MG63 (cell line): ENCODE results near the gene AKR1C3. TPM values are rescaled to one million over a fixed set of nuclear protein-coding genes. Genes with fewer than 3 reads are reported as not detected.
"Not testable (repeated sequence)": the region's sequence is repeated elsewhere in the genome, so short reads cannot be mapped to it uniquely, and the experiment has no call there.

ENCODE experiments used
- DNase-seq: peaks from one replicate; pipeline ENCODE4 v3.0.0-alpha.2; 2020
- H3K27me3 ChIP-seq: fragments of 250-450 bp; sonication (Bioruptor Pico); 2 replicates; pipeline ENCODE4 v1.5.1; 2020; ENCODE audit warnings: mild to moderate bottlenecking, moderate library complexity
- H3K36me3 ChIP-seq: fragments of 250-450 bp; sonication (Bioruptor Pico); 2 replicates; pipeline ENCODE4 v1.5.1; 2020; ENCODE audit warnings: mild to moderate bottlenecking, moderate library complexity
- H3K4me3 ChIP-seq: fragments of 250-450 bp; sonication (Bioruptor Pico); 2 replicates; pipeline ENCODE4 v1.5.1; 2020; ENCODE audit warnings: mild to moderate bottlenecking, moderate library complexity
- H3K9me3 ChIP-seq: fragments of 250-450 bp; sonication (Bioruptor Pico); 2 replicates; pipeline ENCODE4 v1.5.1; 2020; ENCODE audit warnings: mild to moderate bottlenecking, moderate library complexity
- total RNA-seq: library from RNA; depleted of rRNA; stranded (reverse); fragments of >200 nt; shearing (Covaris generic); gene quantifications from 2 replicates; pipeline ENCODE4 v1.2.3, GENCODE V29; 2014; ENCODE audit warnings: low replicate concordance

The AKR1C3 gene
- total RNA-seq, 1 experiment from 2014 or later, result 11.3 TPM

- H3K4me3 ChIP-seq, result no peak overlapping the region
- H3K9me3 ChIP-seq, result no peaks in the 10 kb centered on the region
- no peaks in the 10 kb centered on the region for H3K36me3 ChIP-seq
- H3K27me3 ChIP-seq, result no peaks in the 10 kb centered on the region
- DNase-seq, result no peak
Measured at GRCh38 chr10:5078547-5079180, 15.6 kb upstream of the AKR1C3 start.

- no peaks in the 10 kb centered on the region for H3K9me3 ChIP-seq
- DNase-seq, result no peak
- no peak overlapping the region for H3K4me3 ChIP-seq
- H3K27me3 ChIP-seq, result no peaks in the 10 kb centered on the region
- no peaks in the 10 kb centered on the region for H3K36me3 ChIP-seq
Measured at GRCh38 chr10:5079306-5079830, 14.8 kb upstream of the AKR1C3 start.

- H3K36me3 ChIP-seq, result no peaks in the 10 kb centered on the region
- H3K9me3 ChIP-seq, result no peaks in the 10 kb centered on the region
- H3K4me3 ChIP-seq, result no peak overlapping the region
- no peaks in the 10 kb centered on the region for H3K27me3 ChIP-seq
- DNase-seq, result no peak
Measured at GRCh38 chr10:5079836-5080235, 14.4 kb upstream of the AKR1C3 start.

- no peaks in the 10 kb centered on the region for H3K36me3 ChIP-seq
- DNase-seq, result no peak
- H3K27me3 ChIP-seq, result no peaks in the 10 kb centered on the region
- no peaks in the 10 kb centered on the region for H3K9me3 ChIP-seq
- no peak overlapping the region for H3K4me3 ChIP-seq
Measured at GRCh38 chr10:5081091-5081490, 13.1 kb upstream of the AKR1C3 start.

GRCh38 chr10:5088703-5089261 is 5.4 kb upstream of the AKR1C3 start:
- Histone ChIP-seq H3K4me3 (no peak overlapping the region), H3K9me3 (no peaks in the 10 kb centered on the region), H3K36me3 (no peaks in the 10 kb centered on the region), H3K27me3 (no peaks in the 10 kb centered on the region)
- DNase-seq, result no peak

GRCh38 chr10:5089865-5090264 is 4.3 kb upstream of the AKR1C3 start:
- DNase-seq, result no peak
- no peaks in the 10 kb centered on the region for H3K36me3 ChIP-seq
- no peaks in the 10 kb centered on the region for H3K9me3 ChIP-seq
- no peak overlapping the region for H3K4me3 ChIP-seq
- no peaks in the 10 kb centered on the region for H3K27me3 ChIP-seq

- H3K36me3 ChIP-seq, result no peaks in the 10 kb centered on the region
- H3K27me3 ChIP-seq, result no peaks in the 10 kb centered on the region
- no peaks in the 10 kb centered on the region for H3K9me3 ChIP-seq
- H3K4me3 ChIP-seq, result no peak overlapping the region
- no peak for DNase-seq
Measured at GRCh38 chr10:5090551-5090950, 3.7 kb upstream of the AKR1C3 start.

GRCh38 chr10:5091196-5091595 is 3.0 kb upstream of the AKR1C3 start:
- Histone ChIP-seq H3K27me3 (no peaks in the 10 kb centered on the region), H3K4me3 (no peak overlapping the region), H3K36me3 (no peaks in the 10 kb centered on the region), H3K9me3 (no peaks in the 10 kb centered on the region)
- DNase-seq, result no peak

- Histone ChIP-seq H3K36me3 (no peaks in the 10 kb centered on the region), H3K4me3 (no peak overlapping the region), H3K9me3 (no peaks in the 10 kb centered on the region), H3K27me3 (no peaks in the 10 kb centered on the region)
- DNase-seq, result no peak
Measured at GRCh38 chr10:5092375-5092774, 1.8 kb upstream of the AKR1C3 start.

GRCh38 chr10:5092848-5093790 is 1.1 kb upstream of the AKR1C3 start:
- Histone ChIP-seq H3K36me3 (no peaks in the 10 kb centered on the region), H3K9me3 (no peaks in the 10 kb centered on the region), H3K4me3 (no peak overlapping the region), H3K27me3 (no peaks in the 10 kb centered on the region)
- no peak for DNase-seq

GRCh38 chr10:5095687-5096086 is 1.5 kb downstream of the AKR1C3 start:
- H3K4me3 ChIP-seq, result no peak overlapping the region
- DNase-seq, result no peak

GRCh38 chr10:5096108-5096507 is 1.9 kb downstream of the AKR1C3 start:
- no peak for DNase-seq
- Histone ChIP-seq H3K36me3 (no peaks in the 10 kb centered on the region), H3K9me3 (no peaks in the 10 kb centered on the region), H3K27me3 (no peaks in the 10 kb centered on the region), H3K4me3 (no peak overlapping the region)

More at GRCh38 chr10:5095687-5096086, 1.5 kb downstream of the AKR1C3 start:
- no peaks in the 10 kb centered on the region for H3K9me3 ChIP-seq
- H3K36me3 ChIP-seq, result no peaks in the 10 kb centered on the region
- no peaks in the 10 kb centered on the region for H3K27me3 ChIP-seq

GRCh38 chr10:5102479-5102878 is 8.3 kb downstream of the AKR1C3 start:
- not testable (repeated sequence) for H3K27me3 ChIP-seq, H3K9me3 ChIP-seq, DNase-seq, H3K4me3 ChIP-seq, H3K36me3 ChIP-seq

GRCh38 chr10:5103481-5103880 is 9.3 kb downstream of the AKR1C3 start:
- DNase-seq, result no peak
- Histone ChIP-seq H3K4me3 (no peak overlapping the region), H3K36me3 (no peaks in the 10 kb centered on the region), H3K9me3 (no peaks in the 10 kb centered on the region), H3K27me3 (no peaks in the 10 kb centered on the region)

GRCh38 chr10:5105626-5106025 is 11.4 kb downstream of the AKR1C3 start:
- DNase-seq, result peak; percentile 19
- Histone ChIP-seq H3K4me3 (no peak overlapping the region), H3K36me3 (no peaks in the 10 kb centered on the region), H3K9me3 (no peaks in the 10 kb centered on the region), H3K27me3 (no peaks in the 10 kb centered on the region)

- Histone ChIP-seq H3K27me3 (no peaks in the 10 kb centered on the region), H3K9me3 (no peaks in the 10 kb centered on the region), H3K4me3 (no peak overlapping the region), H3K36me3 (no peaks in the 10 kb centered on the region)
- no peak for DNase-seq
Measured at GRCh38 chr10:5106553-5106952, 12.3 kb downstream of the AKR1C3 start.

- DNase-seq, result no peak
- no peak overlapping the region for H3K4me3 ChIP-seq
- no peaks in the 10 kb centered on the region for H3K36me3 ChIP-seq
Measured at GRCh38 chr10:5107860-5108526, 13.8 kb downstream of the AKR1C3 start.

More at GRCh38 chr10:5107860-5108526, 13.8 kb downstream of the AKR1C3 start:
- no peaks in the 10 kb centered on the region for H3K9me3 ChIP-seq
- no peaks in the 10 kb centered on the region for H3K27me3 ChIP-seq
